Measurements from ENCODE around the gene RARB.
A peak's percentile ranks its signal among the peaks of the same experiment; 100 is the strongest.

The RARB gene

DNA sequence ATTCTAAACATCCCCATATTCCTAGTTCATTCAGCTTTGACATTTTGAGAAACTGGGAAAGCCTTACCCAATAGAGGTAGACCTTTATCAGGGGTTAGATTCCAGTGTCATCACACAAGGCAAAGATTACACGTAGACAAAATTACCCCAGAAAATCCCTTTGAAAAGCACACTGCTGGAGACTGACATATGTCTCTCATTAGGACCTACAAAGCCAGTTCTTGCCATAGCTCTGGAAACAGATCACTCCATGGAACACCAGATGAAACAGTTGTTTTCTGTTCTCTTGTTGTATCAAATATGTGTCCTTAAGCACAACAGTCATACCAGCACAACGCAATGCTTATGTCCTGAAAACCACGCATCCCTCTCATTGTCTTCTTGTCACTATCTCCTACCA, 44.7 kb downstream of the RARB start:
- DNase-seq = no peak

- peak in 4 of 14 donors; percentile 12 to 39 (median 18) for DNase-seq
These were observed 45.2 kb downstream of the RARB start for GRCh38 chr3:25473246-25473645.

DNA sequence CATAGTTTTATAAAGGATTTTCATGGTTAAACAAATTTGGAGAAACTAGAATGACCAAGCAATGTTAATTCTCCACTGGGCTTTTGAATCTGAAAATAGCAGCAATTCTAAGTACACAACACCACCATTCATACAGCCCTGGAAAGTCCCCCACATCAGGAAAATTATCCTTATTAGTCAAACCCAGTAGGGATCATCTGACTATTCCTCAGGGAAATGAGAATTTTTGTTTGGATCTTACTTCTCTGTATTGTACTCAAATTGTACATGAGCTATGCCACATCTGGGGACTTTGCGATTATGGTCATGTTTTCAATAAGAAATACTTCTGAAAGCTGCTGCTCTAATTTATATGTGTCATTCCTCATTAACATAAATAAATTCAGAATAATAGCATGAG, 46.0 kb downstream of the RARB start:
- no peak for DNase-seq

GRCh38 chr3:25476639-25477038, 48.6 kb downstream of the RARB start:
- DNase-seq = no peak

DNA sequence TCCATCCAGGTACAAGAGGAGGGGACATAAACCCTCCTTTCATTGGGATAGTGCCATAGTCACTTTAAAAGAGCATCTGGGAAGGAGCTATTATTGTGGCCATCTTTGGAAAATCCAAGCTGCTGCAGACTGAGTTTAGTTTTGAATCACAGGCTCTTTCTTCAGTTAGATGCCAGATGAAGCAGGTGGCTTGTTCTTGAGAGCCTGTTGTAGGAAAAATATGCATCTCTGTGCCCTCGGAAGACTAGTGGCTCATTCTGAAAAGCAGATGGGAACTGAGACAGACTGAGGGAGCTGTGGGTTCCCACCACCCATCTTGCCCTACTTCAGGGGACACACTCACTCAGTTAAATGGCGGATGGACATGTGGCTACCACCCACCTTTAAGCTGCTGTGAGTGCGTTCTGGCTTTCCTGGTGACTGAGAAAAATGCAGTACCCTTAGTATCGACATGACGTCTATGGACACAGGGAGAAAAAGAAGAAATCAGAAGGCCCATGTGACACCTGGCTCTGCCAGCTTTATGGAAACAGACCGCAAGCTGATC, 50.2 kb downstream of the RARB start:
- no peak for DNase-seq

GRCh38 chr3:25478964-25479726, 51.1 kb downstream of the RARB start:
- no peak for DNase-seq

GRCh38 chr3:25479727-25480010, 51.6 kb downstream of the RARB start:
- DNase-seq = no peak

DNA sequence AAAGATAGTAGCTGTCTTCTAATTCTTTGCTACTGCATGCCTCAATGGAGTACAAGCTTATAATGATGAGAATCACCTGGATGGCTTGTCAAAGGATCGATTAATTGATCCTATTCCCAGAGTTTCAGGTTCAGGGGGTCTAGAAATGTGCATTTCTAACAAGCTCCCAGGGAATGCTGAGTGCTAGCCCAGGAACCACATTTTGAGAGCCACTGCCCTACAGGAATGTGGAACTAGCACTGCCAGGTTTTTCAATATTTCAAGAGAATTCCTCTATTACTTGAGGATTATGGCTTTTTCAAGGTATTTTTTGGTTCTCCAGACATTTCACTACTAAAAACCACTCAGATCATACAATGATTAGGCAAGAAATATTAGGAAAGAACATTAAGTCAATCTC, 52.7 kb downstream of the RARB start:
- DNase-seq = no peak

DNA sequence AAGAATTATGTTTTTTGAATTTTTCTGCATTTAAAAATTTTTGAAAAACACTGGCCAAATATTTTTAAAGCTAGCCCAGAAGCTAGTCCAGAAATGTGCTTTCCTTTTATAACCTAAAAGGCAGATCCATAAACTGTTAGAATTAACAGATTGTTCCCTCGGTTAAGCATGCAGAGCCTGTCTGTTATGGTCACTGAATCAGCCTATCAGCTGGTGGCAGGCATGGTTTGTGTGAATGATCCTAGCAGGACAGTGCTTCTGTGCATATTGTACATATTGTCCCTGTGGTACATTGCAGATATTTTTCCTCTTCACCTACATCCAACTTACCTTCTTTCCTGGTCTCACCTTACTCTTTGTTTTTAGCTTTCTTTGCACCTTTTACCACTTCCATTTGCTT, 53.3 kb downstream of the RARB start:
- no peak for DNase-seq

- DNase-seq = no peak
These were observed 55.4 kb downstream of the RARB start for GRCh38 chr3:25483456-25483855.

DNA sequence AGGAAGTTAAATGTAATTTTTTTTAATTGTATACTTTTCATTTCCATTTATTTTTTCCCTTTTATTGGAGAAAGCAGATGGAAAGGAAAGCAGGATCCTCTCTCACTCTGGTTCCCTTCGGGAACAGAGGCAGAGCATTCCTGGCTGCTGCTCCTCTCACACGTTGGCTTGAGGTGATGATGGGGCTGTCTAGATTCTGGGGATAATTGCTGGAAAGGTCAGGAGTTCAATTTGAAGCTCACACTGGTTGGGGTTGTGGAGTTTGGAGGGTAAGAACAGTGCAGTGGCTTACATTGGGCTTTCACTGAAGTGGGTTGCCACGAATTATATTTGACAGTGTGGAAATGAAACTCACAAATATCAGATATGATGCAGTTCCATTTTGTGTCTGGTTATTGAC, 57.6 kb downstream of the RARB start:
- no peak for DNase-seq

DNA sequence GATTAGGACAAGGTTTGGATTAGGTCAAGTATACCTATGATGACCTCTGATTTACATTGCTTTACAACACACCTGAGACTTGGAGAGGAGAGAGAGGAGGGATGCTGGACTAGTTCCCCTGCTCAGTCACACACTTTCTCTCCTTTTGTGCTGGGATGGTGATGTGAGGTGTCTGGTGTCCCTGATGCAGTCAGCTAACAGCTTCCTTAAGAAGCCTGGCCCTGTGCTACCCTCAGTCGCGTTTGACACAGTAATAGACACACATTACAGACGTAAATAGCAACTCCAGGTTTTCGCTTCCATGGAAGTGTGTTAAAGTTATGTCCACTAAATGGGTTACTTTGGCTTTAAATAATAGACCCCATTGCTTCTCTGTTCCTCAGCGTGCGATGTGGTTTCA, 58.9 kb downstream of the RARB start:
- no peak for DNase-seq

DNA sequence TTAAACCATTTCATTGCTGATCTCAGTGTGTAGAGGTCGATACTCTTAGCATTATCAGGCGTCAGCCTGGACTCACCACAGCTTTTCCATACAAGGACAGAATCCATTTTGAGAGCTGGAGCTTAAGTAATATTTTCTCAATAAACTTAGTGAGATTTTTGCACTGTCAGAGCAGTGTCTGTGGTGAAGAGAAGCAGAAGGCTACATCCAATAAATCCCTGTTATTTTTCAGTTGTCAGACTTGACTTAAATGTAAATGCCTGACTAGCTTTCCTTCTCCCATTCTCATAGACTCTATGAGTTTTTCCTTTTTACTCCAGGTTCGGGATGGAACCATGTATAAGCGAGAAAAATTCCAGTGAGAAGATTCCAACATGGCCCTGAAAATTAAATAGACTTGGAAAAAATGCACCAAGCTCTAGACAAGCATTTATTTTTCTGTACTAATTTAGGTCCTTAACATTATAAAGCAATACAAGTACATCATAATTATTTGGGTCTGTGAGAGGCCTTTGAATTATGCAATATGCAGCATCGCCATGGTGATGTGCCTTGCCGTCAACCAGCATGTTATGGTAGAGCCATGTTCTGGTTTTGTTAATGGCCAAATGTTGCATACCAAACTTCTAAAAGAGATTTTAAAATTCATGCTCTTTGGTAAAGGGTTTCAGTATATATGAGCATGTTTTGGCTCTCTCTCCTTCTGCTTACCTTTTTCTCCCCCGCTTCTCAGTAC, 62.0 kb downstream of the RARB start:
- no peak for DNase-seq

DNA sequence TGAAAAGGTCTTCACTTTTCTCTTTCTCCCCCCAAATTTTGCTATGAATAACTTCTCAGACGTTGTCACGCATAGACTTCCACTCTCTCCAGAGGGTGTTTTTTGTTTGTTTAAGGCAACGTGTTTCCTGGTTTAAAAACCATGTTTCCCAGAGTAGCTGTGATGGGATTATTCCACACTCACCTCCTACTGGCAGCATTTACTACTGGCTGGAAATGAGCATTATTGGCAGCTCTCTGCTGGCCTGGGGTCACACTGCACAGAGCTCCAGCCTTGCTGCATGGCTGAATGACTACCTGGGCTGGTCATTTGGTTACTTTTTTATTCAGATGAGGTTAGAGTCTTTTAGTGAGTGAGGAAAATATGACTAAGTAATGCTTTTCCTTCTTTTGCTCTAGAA, 65.2 kb downstream of the RARB start:
- DNase-seq = no peak

DNA sequence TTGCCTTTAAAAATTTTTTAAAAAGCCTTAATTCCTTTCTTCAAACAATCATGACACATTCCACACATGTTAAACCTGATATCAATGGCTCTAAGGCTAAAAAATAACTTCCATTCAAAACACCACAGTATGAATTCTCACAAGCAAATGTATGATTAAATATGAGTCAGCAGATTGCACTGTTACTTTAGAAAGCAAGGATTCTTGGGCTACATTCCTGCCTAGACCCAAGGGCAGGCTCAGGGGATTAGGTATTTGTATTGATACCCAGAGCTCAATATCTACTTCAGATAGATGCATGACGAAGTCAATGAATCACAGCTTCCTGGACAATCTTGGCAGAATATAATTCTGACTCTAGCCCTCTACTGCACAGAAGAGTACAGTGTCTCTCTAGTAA, 65.7 kb downstream of the RARB start:
- DNase-seq = no peak

DNA sequence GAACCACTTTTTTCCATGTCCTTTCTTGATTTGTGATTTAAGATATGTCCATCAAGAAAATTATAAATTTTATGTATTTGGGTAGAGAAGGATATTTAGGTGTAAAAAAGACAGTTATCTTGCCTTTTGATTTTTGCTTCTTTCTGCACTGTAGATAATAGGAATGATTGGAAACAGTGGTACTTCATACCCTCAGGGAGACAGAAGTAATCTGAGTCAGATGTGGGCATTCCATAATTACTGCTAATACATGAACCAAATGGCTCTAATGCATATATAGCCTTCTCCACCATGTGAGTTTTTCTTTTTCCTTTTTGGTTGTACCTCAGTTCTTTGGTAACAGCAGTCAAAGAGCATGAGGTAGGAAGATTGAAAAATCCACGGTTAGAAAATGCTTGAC, 67.2 kb downstream of the RARB start:
- no peak for DNase-seq

GRCh38 chr3:25495726-25496253, 67.7 kb downstream of the RARB start:
- DNase-seq = no peak

DNA sequence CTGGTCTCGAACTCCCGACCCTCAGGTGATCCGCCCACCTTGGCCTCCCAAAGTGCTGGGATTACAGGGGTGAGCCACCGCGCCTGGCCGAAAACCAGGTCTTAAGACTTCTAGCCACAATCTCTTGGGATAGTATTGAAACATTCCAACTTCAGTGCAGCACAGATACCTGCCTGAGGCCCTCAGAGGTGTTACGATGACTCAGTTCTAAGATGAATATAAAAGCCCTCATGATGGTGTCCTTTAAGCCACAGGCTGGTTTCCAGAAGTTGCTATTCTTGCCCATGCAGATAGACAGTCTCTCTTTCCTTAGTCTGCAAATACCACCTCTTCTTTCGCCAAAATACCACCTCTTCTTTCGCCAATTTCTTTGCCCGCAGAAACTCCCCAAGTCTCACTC, 69.0 kb downstream of the RARB start:
- no peak for DNase-seq

- DNase-seq = no peak
These were observed 72.7 kb downstream of the RARB start for GRCh38 chr3:25500706-25501210.

- DNase-seq = no peak
These were observed 74.2 kb downstream of the RARB start for GRCh38 chr3:25502233-25502632.

DNA sequence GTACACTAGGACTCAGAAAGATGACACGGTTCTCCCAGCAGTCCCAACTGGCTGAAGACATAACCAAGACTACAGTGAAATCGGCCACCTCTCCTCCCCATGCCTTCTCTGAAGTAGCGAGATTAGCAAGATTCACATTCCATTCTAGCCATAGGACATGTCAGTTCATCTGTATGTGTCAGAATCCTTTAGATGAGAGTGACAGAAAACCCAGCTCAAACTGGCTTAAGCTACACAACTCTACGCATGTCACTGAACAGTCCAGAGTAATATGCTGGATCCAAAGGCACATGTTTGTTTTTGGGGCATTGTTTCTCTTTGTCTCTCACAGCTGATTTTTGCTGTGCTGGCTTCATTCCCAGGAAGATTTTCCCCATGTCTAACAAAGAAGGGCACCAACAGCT, 75.8 kb downstream of the RARB start:
- peak in 1 of 14 donors; percentile 7 for DNase-seq

DNA sequence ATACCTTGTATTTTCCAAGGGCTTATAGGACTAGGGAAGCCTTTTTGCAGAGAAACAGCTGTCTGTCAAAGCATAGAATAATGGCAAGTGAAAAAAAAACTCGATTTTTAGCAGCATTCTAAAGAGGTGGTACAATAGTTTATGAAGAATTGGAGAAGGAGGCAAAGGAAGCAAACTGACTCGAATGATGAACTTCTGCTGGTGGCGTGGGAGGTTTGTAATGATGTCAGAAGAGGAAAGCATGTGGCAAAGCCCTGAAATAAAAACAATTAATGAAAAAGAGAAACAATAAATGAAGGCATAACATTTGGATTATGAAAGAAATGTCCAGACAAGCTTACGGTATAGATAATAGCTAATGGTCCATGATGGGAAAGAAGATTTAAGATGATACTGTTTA, 77.5 kb downstream of the RARB start:
- no peak for DNase-seq

DNA sequence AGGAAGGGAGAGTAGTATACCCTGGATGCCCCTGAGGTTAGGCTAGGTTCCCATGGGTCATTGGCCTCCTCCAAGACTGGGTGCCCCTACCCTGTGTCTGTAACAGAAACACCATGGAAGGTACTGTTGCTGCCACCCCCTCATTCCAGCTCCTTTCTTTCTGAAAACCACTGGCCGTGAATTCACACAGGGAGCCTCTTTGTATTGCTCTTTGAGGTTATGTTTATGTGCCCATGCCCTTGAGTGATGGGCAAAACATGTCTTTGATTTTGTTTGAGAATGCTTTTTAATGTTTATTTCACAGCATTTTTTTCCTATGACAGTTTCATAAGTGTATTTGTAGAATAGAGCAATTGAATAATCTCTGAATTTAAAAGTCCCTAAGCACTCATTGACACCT, 79.7 kb downstream of the RARB start:
- no peak for DNase-seq

DNA sequence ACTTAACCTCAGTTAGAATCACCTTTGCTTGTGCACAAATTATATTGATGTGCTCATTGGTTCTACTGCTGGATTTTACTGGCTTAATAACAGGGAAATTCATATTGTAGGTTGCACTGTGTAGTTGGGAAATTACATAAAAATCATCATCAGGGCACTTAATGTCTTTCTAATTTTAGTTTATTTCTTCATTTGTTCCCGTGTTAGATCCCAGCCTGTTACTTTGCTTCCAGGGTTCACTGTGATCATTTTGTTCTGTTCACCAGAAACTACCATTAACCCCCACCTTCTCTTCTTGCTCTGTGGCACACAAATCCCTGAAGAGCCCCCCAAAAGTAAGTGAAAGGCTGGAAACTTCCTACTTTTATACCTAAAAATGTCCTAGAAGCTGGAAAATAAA, 80.4 kb downstream of the RARB start:
- no peak for DNase-seq
